Glomerular visceral epithelial cell (primary cell): ENCODE data around the gene TTLL5.
A peak's percentile ranks its signal among the peaks of the same experiment; 100 is the strongest.
"Not testable (repeated sequence)": the region's sequence is repeated elsewhere in the genome, so short reads cannot be mapped to it uniquely, and the experiment has no call there.

Experiments used
- DNase-seq: peaks from one replicate; pipeline ENCODE4 v3.0.0-alpha.2; 2016; ENCODE audit errors: extremely low spot score

TTLL5 gene

DNA sequence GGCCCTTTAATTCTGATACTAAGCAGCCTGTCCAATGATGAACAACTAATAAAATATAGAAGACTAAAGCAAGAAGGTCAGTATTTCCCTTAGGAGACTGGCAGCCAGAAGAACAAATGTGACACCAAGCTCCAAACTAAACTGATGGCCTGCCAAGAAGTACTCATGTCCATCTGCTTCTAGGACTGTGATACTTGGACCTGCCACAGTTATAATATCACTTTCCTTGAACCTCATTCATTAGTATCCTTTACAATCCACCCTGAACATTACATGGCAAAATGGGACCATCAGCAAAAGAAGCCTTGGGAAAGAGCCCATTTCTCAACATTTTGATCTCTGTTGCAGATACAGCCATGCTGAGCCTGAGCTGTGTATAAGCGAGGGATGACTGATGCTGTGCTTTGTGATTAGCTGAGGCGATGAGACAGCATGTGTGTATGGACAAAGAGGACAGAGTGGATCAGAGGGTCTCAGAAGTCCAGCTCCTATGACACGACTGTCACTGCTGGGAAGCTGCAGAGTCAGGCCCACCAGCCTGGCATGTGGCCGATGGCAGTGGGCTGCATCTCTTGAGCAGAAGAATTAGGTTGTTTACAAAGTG is 246.8 kb downstream of the TTLL5 start:
- no peak for DNase-seq

DNA sequence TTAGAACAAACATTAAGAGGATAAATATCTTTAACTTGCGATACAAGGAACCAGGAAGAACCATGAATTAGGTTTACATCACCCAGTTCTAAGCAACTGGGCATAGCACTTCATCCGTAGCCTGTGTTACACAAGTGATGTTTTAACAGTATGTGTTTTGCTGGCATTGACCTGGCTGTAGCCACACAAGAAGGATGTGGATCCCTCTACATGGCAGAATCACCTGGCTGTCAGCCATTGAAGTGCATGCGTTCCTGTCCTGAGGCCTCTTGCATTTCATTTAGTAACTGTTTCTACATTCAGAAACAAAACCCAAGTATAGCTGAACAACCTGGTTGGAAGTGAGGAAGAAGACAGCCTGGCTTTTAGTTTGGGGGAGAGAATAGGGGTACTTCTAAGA is 248.6 kb downstream of the TTLL5 start:
- DNase-seq, result no peak

GRCh38 chr14:75910048-75910447 is 249.0 kb downstream of the TTLL5 start:
- no peak for DNase-seq

DNA sequence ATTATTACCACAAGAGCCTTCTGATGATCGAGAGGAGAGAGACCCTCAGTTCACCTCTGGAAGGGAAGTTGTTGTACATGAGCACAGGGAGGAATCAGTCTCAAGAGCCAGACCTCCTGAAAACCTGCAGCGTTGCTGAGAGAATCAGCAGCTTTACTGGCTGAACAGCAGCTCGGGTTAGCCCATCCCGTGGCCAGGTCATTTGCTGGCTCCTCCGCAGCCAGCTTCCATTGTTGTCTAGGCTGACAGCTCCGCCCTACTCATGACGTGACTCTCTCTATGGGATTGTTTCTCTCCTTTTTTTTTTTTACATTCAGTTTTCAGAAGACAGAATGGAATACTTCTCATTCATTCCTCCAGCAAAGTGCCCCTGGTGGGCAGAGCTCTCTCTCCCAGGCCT is 250.8 kb downstream of the TTLL5 start:
- no peak for DNase-seq

- no peak for DNase-seq
Observed at GRCh38 chr14:75913183-75913582, 252.1 kb downstream of the TTLL5 start.

DNA sequence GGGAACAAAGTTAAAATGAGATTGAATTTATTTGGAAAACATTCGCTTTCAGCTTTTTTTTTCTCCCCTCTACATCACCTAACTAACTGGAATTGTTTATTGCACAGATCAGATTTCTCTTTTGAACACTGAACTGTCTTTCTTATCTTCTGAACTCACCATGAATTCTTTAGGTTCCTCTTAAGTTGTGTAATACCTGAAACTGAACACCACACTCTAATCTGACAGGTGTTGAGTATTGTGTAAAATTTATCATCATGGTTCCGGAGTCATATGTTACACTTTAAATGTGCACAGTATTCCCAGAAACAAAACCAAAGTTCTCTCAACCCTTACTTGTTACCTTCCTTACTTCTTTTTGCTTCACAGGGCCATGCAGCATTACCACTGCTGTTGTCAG is 254.0 kb downstream of the TTLL5 start:
- no peak for DNase-seq

DNA sequence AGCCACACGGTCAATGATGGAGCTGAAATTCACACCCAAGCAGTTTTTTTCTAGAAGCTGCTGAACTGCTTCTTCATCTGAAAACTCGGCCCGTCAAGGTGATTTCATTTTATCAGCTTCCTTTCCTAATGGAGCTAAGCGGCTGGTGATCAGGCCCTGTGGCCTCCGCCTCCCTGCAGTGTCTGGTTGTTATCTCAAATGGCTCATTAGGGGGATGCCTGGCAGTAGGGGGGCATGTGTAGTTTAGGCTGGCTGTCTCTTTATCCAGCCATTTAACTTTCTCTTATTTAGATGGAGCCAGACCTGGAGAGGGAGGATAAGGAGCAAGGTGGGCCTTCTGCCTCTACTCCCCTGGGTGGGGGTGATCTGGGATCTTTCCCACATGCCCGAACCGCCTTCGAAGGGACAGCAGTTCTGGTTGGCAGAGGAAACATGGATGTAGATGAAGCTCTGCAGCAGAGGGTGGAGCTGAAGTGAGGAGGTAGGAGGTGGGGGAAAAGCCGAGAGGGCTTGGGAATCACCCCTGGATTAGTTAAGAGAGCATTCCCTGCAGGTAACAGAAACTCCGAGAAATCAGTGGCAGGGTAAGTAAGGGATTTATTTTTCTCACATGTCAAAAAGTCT is 256.4 kb downstream of the TTLL5 start:
- DNase-seq, result no peak

DNA sequence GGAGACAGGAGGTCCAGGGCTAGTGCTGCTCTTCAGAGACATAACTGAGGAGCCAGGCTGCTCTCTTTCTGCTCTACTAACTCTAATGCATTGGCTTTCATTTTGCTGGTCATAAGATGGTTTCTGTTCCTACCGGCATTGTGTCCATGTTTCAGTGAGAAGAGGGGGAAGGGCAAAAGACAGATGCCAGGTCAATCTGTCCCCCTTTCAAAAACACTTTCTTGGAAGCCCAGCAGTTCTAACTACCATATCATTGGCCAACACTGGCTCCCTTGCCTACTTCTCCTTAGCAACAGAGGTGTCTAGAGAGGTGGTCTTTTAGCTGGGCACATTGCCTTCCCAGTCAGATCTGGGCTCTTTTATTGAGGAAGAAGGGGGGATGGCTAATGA is 256.9 kb downstream of the TTLL5 start:
- DNase-seq, result no peak

- DNase-seq, result not testable (repeated sequence)
Observed at GRCh38 chr14:75920421-75920820, 259.4 kb downstream of the TTLL5 start.

- not testable (repeated sequence) for DNase-seq
Observed at GRCh38 chr14:75925141-75925840, 264.2 kb downstream of the TTLL5 start.

- no peak for DNase-seq
Observed at GRCh38 chr14:75926431-75927115, 265.5 kb downstream of the TTLL5 start.

DNA sequence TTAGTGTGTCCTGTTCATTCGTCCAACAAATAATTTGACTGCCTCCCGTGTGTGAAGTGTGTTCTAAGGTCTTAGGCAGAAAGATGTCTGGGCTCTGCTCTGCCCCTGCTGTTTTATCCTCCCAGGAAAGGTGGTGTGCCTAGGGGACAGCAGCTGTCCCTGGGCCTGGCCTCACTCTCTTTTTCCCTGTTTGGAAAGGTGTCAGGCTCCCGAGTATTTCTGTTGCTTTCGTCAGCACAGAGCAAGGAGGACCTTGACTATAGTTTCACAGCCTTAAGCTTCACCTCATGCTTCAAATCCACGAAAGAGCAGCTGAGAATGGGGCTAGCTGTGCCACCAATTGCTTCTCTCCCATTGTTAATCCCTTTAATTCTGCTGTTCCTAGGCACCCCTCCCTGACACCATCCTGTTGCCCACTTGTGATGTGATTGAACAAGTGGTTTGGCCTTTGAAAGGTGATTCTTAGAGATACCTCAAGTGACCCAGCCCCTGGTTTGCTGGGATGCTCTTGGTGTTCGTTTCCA is 266.6 kb downstream of the TTLL5 start:
- no peak for DNase-seq

DNA sequence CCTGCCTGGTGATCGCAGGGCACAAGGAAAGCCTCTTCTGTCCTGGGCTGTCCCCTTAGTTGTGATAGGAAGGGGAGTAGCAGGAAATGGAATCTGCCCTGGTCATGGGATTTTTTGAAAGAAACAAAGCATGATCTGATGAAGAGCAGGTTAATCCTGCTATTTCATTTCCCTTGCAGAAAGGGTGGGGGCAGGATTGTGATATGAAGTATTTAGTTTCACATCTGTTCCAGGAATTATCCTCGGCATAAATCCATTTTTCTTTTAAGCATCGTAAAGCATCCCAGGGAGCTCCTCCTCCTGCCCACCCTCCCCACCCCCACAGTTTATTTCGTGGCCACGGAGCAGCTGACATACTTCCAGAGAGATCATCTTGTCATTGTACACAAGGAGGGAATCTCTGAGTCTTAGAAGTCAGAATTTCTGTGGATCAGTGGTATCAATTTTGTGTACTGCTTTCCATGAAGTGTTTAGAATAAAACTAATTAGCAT is 267.7 kb downstream of the TTLL5 start:
- DNase-seq, result no peak

DNA sequence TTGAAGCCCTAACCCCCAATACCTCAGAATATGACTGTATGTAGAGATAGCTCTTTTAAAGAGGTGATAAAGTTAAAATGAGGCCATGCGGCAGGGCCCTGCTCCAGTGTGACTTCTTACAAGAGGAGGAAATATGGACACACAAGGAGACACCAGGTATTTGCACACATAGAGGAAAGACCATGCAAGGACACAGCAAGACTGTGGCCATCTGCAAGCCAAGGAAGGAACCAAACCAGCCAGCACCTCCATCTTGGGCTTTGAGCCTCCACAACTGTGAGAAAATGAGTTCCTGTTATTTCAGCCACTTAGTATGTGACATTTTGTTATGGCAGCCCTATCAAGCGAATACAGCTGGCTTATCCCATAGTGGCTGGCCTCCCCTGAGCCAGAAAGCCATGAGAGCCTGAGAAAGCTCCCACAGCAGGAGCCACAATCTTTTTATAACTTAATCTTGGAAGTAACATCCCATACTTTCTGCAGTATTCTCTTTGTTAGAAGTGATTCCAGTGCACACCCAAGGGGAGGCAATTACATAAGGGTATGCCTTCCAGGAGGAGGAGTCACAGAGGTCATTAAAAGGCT is 272.8 kb downstream of the TTLL5 start:
- DNase-seq, result no peak

GRCh38 chr14:75934998-75935628 is 274.1 kb downstream of the TTLL5 start:
- no peak for DNase-seq

DNA sequence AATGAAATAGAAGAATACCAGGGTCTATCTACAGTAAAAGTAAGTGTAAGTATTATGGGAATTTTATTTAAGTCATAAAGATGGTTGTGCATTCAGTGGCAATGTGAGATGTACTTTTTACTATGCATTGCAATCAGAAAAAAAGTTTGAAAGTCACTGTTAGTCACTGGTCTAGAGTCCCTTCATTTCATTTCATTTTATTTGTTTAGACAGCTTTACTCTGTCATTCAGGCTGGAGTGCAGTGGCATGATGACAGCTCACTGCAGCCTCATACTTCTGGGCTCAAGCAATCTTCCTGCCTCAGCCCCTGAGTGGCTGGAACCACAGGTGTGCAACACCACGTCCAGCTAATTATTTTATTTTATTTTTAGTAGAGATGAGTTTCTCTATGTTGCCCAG is 278.2 kb downstream of the TTLL5 start:
- DNase-seq, result no peak

GRCh38 chr14:75941030-75941429 is 280.0 kb downstream of the TTLL5 start:
- DNase-seq, result no peak

DNA sequence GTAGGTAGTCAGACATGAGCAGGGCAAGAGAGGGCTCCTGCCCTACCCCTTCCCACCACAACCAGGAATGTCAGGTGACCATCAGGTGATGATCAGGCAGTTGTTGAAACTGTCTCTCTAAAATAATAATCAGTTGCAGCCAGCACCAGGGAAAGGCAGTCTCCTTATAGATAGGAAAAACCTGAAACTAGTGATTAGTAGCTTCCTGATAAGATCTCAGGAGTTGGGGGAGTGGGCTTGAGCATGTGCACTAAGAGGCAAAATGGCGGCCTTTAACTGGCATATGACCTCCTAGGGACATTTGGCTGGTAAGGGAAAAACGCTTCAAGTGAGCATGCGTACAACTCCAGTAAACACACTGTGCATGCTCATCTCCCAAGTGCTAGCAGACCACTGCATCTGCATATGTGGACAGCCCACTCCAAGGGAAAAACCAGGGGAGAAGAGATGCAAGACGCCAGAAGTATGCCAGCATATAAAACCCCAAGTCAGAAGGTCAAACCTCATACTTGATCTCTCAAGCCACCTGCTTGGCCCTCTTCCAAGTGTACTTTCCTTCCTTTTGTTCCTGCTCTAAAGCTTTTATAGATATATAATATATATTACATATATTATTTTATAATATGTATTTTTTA is 283.7 kb downstream of the TTLL5 start:
- peak; percentile 12 for DNase-seq

DNA sequence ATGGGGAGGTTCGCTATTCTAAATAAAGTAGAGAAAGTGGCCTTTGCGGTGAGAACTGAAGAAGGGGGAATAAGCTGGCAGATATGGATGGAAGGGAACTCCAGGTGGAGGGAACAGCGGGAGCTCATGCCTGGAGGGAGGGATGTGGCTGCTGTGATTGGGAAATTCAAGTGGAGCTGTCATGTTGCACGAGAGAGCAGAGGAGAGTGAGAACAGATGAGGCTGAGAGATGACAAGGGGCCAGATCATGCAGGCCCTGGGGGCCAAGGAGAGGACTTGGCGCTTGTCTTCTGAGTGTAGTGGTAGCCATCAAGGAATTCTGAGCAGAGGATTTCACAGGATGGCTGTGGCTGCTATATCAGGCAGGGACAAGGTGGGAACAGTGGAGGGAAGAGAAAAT is 285.7 kb downstream of the TTLL5 start:
- DNase-seq, result no peak

DNA sequence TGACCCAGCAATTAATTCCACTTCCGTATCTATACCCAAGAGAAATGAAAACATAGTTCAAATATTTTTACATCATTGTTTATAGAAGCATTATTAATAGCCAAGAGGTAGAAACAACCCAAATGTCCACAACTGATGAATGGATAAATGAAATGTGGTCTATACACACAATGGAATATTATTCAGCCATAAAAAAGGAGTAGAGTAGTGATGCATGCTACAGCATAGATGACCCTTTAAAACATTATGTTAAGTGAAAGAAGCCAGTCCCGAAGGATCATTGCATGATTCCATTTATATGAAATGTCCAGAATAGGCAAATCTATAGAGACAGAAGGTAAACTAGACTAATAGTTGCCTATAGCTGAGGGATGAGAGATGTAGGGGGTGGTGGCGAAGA is 291.4 kb downstream of the TTLL5 start:
- DNase-seq, result no peak

- no peak for DNase-seq
Observed at GRCh38 chr14:75959031-75959430, 298.0 kb downstream of the TTLL5 start.
